ENCODE results near the gene FBXL7.
A peak's percentile ranks its signal among the peaks of the same experiment; 100 is the strongest.
"Not testable (repeated sequence)": the region's sequence is repeated elsewhere in the genome, so short reads cannot be mapped to it uniquely, and the experiment has no call there.

FBXL7 gene

DNA sequence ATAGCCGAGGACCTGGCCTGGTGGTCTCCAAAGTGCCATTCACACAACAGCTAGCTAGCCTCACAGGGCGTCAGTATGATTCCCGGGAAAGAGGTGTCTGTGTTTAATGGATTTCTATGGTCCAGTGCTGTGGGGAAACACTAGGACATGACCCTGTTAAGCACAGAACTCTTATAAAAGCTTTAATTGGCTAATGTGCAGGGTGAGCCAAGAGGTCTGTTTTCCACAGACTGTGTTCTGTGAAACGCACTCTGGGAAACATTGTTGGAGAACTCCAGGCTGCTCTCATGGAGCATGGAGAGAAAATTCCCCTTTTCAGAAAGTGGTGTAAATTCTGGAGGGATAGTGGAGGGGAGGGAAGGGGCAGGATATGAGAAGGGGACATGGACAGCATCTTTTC lies 331.4 kb downstream of the FBXL7 start:
- DNase-seq = no peak

DNA sequence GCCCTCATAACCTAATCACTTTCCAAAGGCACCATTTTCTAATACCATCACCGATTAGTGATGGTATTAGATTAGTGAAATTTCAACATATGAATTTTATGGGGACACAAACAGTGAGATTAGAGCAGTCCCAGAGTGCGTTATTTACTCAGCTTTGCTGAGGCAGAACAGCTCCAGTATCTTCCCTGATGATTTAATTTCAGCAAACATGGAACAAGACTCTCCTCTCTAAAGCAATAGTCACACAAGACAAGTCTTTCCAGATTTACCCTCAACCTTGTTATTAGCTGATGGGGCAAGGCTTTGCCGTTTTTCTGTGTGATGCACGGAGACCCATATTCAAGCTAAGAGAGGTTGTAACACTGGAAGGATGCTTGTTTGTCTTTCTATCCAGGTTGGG lies 333.4 kb downstream of the FBXL7 start:
- DNase-seq = no peak

DNA sequence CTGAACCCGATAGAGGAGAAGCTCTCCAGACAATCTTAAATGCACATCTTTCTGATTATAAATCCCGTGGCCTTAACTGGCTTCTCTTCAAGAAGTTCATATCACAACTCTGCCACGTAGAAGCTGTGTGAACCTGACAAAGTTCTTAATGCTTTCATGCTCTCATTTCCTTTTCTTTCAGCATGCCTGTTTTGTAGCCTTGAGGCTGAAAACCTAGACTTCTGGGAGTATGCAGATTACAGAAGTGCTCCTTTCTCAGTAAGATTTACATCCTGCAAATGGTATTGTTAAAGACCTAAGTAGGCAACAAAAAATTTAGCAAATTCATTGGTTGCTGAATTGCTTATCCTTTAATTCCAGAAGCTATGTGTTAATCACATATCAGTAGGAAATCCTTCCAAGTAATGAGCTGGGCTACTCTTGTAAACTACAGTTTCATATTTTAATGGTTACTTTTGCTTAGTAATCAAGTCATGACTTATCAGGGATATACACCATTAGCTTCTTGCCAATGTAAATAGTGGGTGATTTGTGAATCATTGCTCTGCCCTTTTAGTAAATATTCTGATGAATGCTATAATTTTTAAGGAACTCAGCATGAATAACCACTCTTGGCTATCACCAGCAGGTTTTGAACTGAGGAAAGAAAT lies 334.7 kb downstream of the FBXL7 start:
- peak; percentile 75 for DNase-seq

DNA sequence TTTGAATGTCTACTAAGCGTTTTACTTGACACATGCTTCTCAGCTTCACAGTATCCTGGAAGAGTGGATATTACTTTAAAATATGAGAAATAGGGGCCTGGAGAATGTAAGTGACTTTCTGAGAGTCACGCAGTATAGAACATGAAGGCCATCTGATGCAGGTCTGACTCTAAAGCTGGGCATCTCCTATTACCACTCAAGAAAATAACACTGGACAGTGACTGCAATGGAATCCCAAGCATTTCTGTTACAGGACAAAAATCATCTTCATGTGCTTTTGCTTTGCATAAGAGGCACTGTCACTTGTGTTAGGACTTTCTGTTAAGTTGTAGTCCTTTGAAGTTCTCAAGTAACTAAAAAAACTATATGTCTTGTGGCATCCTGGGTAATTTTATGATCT lies 335.5 kb downstream of the FBXL7 start:
- no peak for DNase-seq

DNA sequence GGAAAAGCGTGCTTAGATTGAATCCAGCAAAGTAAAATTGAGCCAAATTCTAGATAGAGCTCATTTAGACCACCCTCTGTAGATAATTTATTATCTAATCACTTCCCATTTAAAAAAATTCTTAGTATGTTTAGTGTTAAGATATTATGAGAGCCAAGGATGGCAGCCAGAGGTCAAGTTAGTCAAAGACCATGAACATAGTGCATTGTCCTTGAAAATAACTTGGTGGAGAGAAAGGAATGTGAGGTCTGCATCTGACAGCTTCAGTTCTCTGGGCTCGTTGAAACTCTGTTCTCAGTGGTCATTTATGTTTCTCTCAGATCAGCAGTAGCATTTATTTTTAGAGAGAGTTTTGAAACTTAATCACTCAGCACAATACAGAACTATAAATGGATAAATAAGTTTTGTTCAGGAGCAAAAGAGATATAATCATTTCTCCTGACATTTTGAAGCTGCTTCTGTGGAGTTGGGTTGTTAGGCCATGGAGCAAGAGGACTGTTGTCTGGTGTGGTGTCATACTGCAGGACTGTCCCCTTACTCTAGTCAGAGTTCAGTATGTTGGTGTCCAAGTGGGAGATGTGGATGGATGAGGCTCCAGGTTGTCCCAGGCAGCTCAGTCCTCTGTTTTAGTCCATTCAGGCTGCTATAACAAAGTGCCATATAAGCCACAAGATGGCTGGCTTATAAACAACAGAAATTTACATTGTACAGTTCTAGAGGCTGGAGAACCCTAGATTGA lies 337.7 kb downstream of the FBXL7 start:
- no peak for DNase-seq

DNA sequence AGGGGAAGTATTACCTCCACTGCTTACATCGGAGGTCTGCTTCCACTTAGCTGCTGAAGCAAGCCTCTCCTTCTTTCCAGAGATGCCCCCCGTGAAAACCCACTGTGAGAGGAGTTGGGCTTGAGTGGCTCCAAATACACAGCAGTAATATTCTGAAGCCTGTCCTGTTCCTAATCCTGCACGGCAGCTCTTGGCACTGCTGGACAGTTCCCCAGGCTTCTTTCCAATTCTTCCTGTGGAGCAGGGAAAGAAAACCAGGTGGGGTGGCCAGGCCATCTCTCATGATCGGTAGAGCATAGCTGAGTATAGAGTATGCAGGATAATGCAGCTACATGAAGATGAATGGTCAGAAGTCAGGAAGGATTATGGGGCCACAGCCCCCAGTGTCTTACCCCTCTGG lies 344.3 kb downstream of the FBXL7 start:
- DNase-seq = no peak

DNA sequence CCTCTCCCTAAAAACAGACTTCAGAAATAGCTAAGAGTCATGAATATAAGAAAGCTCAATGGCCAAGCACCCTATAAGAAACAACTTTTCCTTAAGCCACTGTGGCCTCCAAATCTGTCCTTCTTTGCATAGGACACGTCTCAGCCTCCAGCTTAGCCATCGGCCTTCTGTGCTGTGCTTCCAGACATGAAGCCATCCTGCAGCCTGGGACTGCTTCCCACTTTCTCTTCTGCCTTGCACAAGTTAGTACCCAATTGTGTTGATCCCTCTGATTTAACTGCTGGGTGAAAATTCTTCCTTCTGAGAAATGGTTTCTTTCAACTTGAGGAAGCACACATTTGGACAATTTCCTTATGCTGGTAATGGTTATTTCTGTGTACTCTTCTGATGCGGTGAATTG lies 344.9 kb downstream of the FBXL7 start:
- DNase-seq = no peak

DNA sequence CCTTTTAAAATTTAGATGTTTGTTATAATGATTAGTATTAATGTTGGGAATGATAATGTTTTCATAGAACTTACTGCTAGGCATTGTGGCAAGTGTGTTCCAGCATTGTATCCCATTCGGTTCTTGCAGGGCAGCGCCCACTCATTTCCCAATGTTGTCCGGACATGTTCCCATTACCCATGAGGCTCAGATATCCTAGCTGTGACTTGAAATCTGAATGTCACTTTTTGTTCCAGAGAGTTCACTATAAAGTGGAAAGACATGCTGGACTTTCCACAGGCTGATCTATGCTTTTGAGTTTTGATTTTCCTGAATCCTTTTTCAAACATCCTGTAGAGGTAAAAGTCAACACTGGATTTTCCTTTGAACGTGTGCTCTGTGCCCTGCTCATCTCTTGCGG lies 350.6 kb downstream of the FBXL7 start:
- no peak for DNase-seq

DNA sequence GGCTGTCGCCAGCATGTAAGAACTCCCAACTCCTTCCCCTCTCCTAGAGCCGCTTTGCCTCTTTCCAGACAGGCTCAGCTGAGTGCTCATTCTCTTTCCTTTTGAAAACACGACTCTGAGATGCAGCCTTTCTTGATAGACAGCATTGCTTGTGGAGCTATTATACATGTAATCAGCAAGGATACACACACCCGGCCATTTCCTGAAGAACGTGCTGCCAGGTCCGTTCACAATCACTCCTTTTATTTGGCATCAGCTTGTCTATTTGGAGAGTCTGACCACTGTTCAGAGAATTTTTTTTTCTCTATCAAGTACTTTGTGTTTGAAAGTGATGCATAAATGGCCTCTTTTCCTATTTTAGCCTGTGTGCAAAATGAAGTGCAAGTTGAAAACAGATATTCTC lies 351.0 kb downstream of the FBXL7 start:
- no peak for DNase-seq

DNA sequence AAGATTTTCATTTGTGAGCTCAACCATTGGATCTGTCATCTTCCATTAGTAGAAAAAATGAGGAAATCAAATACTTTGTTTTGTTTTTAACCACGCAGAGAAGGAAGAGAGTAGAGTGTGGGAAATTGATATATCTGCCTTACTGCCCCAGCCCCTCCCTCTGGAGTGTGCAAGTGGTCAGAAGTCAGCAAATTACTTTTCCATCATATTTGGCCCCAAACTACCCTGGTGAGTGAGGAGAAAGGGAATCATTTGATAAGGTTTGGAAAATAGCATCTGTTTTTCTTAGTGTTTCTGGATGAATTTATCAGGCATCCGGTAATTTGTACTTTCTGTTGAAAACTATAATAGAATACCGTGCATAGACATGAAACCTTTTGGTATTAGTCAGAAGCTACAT lies 352.2 kb downstream of the FBXL7 start:
- DNase-seq = no peak

DNA sequence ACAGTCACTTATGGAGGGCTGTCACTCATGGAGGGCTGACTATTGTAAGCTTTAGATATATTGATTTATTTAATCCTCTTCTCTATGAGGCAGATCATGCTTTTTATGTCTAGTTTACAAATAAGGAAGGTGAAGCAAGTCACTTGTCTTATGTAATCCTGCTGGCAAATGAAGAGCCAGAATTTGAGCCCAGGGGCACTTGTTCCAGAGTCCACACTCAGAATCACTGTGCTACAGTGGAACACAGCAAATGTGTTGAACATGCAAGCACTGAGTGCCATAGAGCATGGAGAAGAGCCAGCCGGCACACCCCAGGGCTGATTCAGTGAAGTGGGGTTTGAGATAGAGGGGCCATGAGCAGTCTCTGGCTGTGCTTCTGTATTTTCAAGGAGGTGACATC lies 353.0 kb downstream of the FBXL7 start:
- no peak for DNase-seq

DNA sequence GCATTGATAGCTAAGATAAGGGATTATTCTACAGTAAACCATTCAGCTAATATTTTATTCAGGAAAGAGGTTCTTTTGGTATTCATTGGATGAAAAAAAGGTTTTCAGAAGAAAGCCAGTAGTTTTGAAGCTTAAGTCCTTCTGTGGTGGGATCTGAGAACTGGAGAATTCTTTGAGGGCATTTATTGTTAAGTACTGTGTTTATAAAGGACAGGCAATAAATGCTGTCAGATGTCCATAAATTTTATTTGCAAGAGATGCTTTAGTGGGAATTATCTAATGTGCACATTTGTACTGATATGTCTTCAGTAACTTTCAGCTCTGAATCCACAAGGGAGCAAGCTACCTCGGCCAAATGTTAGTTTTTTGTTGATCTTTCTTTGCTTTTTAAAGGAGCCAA lies 358.3 kb downstream of the FBXL7 start:
- no peak for DNase-seq

DNA sequence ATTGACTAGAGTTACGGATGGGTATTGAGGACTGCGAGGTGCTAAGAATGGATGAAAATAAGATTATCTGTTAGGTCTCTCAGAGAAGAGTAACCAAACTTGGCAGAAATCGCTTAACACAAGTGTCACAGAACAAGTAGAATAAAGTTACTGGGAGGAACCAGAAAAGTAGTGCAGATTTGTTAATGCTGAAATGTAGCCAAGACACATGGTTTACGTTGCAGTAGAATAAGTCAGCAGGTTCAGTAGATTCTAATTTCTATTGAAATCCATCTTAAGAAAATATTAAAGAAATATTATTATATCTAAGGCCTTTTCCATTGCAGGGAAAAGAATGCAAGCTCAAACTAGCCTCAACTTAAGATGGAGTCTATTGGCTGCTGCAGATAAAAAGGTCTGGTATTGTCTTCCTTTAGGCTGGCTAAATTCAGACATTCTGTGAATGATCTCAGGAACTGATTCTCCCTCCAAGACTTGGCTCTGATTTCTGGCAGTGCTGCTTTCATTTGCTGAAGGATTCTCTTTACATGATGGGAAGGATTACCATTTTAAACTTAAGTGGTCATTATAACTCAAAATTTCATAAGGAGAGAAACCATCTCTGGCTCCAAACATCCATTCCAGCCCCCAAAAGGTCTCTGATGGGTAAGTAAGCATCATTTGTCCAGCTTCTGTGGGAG lies 364.7 kb downstream of the FBXL7 start:
- no peak for DNase-seq

DNA sequence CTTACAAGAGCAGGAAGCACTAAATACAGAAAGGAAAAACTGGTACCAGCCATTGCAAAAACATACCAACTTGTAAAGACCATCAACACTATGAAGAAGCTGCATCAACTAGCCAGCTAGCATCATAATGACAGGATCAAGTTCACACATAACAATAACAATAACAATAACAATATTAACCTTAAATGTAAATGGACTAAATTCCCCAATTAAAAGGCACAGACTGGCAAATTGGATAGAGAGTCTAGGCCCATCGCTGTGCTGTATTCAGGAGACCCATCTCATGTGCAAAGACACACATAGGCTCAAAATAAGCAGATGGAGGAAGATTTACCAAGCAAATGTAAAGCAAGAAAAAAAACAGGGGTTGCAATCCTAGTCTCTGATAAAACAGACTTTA lies 372.3 kb downstream of the FBXL7 start:
- not testable (repeated sequence) for DNase-seq

DNA sequence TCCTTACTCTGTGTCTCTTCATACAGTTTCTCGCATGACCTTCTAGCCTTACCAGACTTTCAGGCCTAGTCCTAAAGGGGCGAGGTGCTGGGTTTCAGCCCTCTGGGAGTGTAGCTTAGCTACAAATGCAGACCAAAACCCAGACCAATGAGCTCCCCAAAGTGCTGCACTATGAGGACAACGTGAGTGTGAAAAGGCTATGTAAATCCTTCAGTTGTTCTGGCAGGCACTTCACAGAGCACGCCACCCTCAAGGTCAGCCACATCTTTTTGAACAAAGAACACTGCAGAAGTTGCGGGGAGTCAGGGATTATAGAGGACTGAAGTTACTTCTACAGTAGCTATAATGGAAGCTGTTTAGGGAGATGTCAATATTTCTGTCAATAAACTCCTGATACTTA lies 377.9 kb downstream of the FBXL7 start:
- DNase-seq = no peak

DNA sequence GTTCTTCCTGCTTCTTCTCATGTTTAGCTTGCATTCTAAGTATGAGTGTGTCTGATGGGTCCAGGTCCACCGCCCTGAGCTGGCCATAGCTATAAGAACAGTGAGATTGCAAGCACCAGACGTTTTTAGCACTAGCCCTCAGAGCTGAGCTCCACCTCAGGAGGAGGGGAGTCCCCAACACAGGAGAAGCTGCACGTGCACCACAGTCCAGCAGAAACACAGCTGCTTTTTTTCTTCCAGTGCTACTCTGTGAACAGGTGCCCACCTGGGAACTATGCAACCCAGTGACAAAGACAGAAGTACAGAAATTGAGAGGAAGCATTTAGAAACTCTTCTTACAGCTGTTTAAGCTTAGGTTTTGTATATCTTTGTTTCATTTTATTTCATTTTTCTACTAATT lies 380.2 kb downstream of the FBXL7 start:
- DNase-seq = no peak

DNA sequence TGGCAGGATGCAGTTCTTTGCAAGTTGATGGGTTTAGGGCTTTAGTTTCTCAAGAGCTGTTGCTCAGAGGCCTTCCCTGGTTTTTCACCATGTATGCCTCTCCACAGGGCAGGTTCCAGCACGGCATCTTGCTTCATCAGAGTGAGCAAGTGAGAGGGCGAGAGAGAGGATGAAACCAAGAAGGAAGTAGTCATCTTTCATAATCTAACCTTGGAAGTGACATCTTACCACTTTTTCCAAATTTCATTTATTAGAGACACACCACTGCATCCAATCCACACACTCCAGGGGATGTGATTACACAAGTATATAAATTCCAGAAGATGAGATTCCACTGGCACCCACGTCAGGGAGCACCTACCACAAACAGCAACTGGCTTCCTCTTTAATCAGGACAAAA lies 385.2 kb downstream of the FBXL7 start:
- peak; percentile 52 for DNase-seq

DNA sequence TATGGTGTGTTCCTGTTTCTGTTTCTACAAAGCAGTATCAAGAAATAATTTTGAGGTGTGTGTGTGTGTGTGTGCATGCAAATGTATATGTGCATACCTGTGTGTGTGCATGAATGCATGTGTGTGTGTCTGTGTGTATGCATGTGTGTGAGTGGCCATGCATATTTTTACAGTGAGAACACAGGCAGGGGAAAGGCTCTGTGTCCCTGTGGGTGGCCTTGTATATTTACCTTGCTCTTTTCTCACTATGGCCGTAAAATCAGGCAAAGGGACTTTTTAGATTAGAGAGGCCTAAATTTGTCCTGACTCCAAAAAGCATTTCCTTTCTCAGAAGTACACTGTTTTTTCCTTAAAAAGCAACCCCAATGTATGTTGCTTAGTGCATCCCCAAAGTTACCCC lies 386.2 kb downstream of the FBXL7 start:
- DNase-seq = no peak

DNA sequence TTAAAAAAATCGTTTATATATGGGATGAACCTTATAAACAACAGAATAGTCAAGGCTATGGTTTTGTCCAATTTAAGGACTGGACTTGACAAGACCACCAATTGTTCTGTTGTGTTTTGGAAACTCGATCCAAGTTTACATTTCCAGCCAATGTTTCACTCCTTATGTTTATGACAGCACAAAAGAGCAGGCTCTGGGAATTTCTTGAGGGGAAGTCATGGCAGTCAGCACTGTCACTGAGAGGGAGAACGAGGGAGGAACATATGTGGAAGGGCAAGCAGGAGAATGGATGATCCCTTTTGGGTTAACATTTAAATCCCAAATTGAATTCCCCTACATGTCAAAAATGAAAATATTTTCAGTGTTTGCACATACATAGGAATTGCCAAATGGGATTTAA lies 387.1 kb downstream of the FBXL7 start:
- no peak for DNase-seq

DNA sequence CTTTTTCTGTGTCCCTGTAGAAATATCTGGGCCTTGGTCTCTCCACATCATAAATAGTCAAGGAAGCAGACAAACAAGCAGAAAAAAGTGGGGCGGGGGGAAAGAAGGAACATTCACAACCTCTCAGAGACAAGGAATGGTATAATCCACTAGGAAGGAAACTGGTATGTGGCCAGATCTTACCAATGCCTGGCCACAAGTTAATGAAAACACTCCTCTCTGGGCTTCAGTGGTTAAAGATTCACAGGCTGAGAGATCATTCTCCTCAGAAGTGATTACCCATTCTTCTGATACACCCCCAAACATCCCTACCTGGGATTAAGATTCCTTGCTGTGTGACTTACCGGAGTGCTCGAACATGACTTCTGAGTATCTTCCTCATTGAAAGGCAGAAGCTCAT lies 389.0 kb downstream of the FBXL7 start:
- DNase-seq = no peak

DNA sequence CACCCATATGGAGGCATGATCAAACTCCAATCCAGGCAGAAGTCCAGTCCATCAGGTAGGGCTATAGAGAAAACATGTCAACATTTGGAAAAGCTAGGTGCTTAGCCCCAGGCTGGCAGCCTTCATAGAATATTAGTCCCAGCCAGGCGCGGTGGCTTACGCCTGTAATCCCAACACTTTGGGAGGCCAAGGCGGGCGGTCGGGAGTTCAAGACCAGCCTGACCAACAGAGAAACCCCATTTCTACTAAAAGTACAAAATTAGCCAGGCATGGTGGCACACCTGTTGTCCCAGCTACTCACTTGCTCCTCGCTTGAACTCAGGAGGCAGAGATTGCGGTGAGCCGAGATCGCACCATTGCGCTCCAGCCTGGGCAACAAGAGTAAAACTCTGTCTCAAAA lies 393.9 kb downstream of the FBXL7 start:
- DNase-seq = no peak

DNA sequence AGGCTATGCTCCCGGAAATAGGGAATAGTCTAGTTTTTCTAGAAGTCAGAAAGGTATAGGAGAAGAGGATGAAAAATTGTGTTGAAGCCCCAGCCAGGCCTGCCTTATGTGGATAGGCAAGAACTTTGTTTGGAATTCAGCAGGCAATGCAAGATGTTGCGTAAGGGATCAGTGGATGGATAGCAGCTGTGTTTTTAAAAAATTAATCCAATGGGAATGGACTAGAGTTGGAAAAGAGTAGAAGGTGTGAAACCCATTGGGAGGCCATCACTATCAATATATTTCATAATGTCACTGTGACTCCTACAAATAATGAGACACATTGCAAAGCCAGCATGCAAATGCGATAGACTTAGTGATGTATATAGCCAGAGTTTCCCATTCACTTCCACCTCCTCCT lies 397.7 kb downstream of the FBXL7 start:
- peak; percentile 26 for DNase-seq

DNA sequence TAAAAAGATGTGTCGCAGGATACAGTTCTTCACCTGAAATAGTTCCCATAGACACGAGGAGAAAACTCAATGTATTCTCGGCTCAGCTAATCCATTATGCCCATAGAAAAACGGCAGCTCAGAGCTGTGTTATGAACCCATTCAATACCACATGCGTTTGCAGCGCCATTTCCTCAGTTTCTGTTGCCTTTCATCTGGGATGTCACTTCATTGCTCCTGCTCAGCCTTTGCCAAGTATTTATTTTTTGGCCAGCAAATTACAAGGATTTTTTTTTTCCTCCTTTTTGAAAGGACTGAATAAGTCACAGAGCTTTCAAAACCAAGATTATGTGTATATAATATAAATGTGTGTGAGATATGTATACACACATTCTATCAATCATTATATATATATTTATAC lies 398.7 kb downstream of the FBXL7 start:
- DNase-seq = no peak

DNA sequence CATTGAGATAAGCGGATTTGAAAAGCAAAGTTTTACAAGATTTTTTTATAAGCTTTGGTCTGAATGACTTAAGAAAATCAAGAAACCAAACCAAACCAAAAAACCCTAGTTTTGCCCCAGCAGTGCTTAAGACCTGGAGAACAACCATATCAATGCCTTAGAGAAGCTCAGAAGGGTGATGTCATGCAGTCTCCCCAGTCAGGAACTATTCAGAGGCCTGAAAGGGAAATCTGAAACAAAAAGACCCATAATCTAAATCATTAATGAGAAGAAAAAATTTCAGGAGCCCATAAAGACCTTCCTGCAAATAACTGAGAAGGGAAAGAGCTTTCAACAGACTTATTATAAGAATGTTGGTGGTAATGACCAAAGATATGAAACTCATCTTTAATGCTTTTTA lies 399.5 kb downstream of the FBXL7 start:
- DNase-seq = no peak
